HG02943 (cell line): ENCODE measurements around the gene LRP5.
"Not testable (repeated sequence)": the region's sequence is repeated elsewhere in the genome, so short reads cannot be mapped to it uniquely, and the experiment has no call there.

ENCODE experiments used
- ATAC-seq: cut with Tn5 transposase; IDR thresholded peaks from one replicate; pipeline ENCODE4 v1.9.1; 2021; ENCODE audit warnings: mild to moderate bottlenecking, low read depth, moderate library complexity; ENCODE audit not compliant: unreplicated experiment

LRP5 gene

GRCh38 chr11:68436985-68437926, 124.9 kb downstream of the LRP5 start:
- no peak for ATAC-seq

GRCh38 chr11:68437927-68438657, 125.7 kb downstream of the LRP5 start:
- ATAC-seq = no peak

GRCh38 chr11:68438658-68439259, 126.4 kb downstream of the LRP5 start:
- ATAC-seq = no peak

DNA sequence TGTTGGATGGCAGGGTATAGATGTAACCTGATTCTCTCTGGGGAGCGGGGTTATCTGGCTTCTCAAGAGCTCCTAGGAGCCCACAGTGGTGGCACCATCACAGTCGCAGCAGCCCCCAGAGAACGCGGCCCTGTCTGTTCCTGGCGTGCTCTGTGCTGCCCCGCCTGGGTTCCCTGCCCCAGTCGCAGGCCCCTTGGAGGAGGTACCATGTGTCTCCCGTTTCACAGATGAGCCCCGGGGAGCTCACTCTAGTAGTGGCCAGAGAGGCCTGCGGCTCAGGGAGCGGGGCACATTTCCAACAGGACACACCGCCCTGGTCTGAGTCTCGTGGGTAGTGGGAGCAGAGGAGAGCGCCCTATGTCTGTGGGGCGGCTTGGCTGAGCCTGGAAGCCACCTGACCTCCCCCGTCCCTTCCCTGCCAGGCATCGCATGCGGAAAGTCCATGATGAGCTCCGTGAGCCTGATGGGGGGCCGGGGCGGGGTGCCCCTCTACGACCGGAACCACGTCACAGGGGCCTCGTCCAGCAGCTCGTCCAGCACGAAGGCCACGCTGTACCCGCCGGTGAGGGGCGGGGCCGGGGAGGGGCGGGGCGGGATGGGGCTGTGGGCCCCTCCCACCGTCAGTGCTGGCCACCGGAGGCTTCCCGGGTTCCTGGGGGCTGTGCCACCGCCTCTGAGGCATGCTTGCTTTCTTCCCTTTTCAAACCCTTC, 127.1 kb downstream of the LRP5 start:
- ATAC-seq = no peak

GRCh38 chr11:68440224-68440623, 127.8 kb downstream of the LRP5 start:
- no peak for ATAC-seq

- ATAC-seq = no peak
These were observed 129.3 kb downstream of the LRP5 start for GRCh38 chr11:68441466-68442230.

- no peak for ATAC-seq
These were observed 130.0 kb downstream of the LRP5 start for GRCh38 chr11:68442433-68442832.

DNA sequence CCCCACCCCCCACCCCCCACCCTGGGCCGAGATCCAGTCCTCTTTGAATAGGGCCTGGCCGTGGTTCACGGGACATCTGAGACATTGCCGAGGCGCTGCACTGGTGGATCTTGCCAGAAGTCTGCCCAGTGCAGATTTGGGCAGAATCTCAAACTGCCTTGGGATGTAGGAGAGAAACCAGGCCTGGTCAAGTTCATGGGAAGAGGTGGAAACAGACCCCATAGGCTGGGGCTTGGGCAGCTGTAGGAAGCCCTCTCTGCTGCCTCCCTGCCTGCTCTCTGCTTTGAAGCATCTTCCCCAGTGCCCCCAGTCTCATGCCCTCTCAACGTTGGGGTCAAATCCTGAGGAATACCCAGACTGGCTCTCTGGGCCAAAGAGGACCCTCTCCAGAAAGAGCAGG, 132.2 kb downstream of the LRP5 start:
- ATAC-seq = no peak

DNA sequence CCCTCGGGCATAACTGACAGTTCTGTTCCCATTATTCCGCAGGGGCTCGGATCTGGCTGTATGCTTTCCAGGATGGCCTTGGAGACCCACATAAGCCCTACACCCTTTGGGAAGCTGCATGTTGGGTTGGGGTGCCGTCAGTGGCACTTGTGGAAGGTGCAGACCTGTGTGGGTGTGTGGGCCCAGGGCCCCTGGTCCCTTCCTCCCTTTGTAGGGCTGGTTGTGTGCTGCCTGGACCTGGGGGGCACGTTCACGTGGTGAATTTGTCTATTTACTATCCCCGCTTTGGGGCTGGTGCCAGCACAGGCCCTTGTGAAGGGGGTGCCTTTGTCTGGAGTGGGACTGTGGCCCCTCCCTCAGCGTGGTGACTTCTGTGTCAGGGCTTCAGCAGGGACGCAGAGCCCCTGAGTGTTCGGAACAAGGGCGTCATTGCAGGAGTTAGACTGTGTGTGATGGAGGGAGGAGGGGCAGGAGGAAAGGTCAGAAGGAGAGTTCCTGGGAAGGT, 133.2 kb downstream of the LRP5 start:
- ATAC-seq = no peak

DNA sequence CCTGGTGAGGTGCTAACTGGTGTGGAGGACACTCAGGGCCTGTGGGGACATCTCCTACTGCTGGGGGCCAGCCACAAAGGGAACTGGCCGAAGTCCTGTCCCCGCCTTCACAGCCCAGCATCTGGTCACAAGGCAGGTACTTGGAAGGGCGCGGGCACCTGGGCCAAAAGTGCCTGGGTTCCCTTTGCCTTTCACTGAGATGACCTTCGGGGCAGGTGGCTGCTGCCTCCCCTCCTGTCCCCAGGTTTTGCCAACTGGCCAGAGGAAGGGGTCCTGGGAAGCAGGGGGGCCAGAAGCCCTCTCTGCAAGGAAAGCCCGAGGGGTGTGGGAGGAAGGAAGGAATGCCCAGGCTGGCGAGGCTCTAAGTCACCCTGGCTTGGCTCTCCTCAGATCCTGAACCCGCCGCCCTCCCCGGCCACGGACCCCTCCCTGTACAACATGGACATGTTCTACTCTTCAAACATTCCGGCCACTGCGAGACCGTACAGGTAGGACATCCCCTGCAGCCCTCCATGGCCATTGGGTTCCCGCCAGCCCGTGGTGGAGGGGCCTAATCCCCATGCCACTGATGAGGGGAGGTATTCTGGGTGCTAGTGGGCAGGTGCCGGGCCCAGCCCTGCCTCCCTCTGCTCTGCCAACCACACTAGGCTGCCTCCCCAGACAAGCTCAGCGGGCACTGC, 133.8 kb downstream of the LRP5 start:
- no peak for ATAC-seq

- ATAC-seq = no peak
These were observed 134.8 kb downstream of the LRP5 start for GRCh38 chr11:68447015-68447801.

DNA sequence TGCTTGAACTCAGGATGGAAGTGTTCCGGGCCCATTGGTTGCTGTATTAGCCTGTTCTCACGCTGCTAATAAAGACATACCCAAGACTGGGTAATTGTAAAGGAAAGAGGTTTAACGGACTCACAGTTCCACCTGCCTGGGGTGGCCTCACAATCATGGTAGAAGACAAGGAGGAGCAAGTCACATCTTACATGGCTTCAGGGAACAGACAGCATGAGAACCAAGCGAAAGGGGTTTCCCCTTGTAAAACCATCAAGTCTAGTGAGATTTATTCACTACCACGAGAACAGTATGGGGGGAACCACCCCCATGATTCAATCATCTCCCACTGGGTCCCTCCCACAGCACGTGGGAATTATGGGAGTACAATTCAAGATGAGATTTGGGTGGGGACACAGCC, 135.5 kb downstream of the LRP5 start:
- not testable (repeated sequence) for ATAC-seq

DNA sequence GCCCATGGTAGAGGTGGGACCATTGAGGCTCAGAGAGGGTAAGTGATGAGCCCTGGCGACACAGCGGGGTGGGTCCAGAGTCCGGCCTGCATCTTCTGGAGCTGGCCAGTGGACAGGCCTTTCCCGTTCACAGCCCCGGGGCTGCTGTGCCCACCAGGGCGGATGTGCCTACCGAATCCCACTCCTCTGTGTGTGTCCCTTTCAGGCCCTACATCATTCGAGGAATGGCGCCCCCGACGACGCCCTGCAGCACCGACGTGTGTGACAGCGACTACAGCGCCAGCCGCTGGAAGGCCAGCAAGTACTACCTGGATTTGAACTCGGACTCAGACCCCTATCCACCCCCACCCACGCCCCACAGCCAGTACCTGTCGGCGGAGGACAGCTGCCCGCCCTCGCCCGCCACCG, 136.2 kb downstream of the LRP5 start:
- no peak for ATAC-seq

- ATAC-seq = no peak
These were observed 137.6 kb downstream of the LRP5 start for GRCh38 chr11:68449951-68450350.

- ATAC-seq = no peak
These were observed 138.3 kb downstream of the LRP5 start for GRCh38 chr11:68450711-68451110.

- no peak for ATAC-seq
These were observed 142.4 kb downstream of the LRP5 start for GRCh38 chr11:68454767-68455166.

DNA sequence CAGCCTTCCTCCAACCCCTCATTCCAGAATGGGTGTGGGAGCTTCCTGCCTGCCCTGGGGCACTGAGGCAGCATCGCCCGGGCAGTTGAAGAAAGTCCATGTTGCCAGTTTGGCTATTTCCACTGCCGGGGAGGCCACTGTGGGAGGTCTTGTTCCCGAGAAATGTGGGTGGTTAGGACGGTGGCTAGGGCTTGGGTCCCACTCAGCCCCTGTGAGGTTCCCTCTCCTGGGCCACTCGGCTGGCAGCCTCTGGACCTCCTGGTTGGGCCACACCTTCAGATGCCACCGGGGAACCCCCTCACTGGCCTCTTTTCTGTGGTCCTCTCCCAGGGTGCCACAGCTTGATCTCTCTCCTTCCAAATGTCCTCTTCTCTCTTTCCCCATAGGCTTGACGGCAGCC, 143.1 kb downstream of the LRP5 start:
- no peak for ATAC-seq

DNA sequence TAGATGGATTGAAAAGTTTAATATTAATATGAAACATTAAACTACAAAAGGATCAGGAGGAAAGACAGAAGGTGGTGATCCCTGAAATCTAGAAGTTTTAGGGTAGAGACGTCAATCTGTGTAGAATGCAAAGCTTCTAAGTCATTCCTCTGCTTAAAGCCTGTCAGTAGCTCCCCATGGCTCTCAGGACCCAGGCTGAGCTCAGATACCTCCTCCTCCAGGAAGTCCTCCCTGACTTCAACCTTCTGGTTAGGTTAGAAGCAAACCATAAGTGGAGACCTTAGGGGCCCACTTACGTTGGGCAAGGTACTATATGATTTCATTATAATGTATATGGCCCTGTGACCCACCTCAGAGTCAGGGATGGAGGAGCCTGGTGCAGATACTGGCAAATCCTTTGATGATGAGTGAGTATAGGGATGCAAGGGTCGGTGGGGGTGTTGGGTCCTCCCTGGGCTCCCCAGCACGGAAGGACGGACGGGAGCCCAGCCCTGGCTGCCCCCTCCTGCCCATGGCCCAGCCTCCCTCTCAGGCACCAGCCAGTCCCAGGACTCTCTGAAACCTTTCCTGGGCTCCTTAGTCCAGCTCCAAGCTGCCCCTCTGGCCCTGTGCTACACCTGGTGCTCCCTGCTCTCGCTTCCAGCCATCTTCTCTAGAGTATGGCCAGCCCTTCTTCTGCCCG, 145.0 kb downstream of the LRP5 start:
- ATAC-seq = no peak
